Fibroblast of peridontal ligament (primary cell): ENCODE data around the gene COX17.

Experiments used
- DNase-seq: peaks from one replicate; pipeline ENCODE4 v3.0.0-alpha.2; 2010; ENCODE audit errors: extremely low read depth

COX17 gene

GRCh38 chr3:119645813-119646212 lies 31.4 kb downstream of the COX17 start:
- no peak for DNase-seq

- DNase-seq: no peak
Observed at GRCh38 chr3:119644481-119644880, 32.7 kb downstream of the COX17 start.

- peak; percentile 85 for DNase-seq
Observed at GRCh38 chr3:119643528-119643927, 33.7 kb downstream of the COX17 start.

- no peak for DNase-seq
Observed at GRCh38 chr3:119642746-119643473, 34.3 kb downstream of the COX17 start.

- no peak for DNase-seq
Observed at GRCh38 chr3:119641416-119641815, 35.8 kb downstream of the COX17 start.

- DNase-seq: no peak
Observed at GRCh38 chr3:119639494-119640350, 37.5 kb downstream of the COX17 start.

- DNase-seq: peak; percentile 94
Observed at GRCh38 chr3:119637679-119638477, 39.3 kb downstream of the COX17 start.

GRCh38 chr3:119636891-119637611 lies 40.2 kb downstream of the COX17 start:
- DNase-seq: no peak

- DNase-seq: peak; percentile 32
Observed at GRCh38 chr3:119636249-119636648, 41.0 kb downstream of the COX17 start.

GRCh38 chr3:119635719-119636118 lies 41.5 kb downstream of the COX17 start:
- DNase-seq: no peak

- no peak for DNase-seq
Observed at GRCh38 chr3:119632829-119633228, 44.4 kb downstream of the COX17 start.

GRCh38 chr3:119632216-119632615 lies 45.0 kb downstream of the COX17 start:
- DNase-seq: no peak

GRCh38 chr3:119631516-119631915 lies 45.7 kb downstream of the COX17 start:
- DNase-seq: peak; percentile 48

- DNase-seq: no peak
Observed at GRCh38 chr3:119630880-119631329, 46.3 kb downstream of the COX17 start.

GRCh38 chr3:119630128-119630879 lies 46.9 kb downstream of the COX17 start:
- DNase-seq: peak; percentile 87

- peak; percentile 54 for DNase-seq
Observed at GRCh38 chr3:119628816-119629445, 48.3 kb downstream of the COX17 start.

- DNase-seq: no peak
Observed at GRCh38 chr3:119628390-119628789, 48.8 kb downstream of the COX17 start.

- no peak for DNase-seq
Observed at GRCh38 chr3:119627461-119627860, 49.7 kb downstream of the COX17 start.

- DNase-seq: no peak
Observed at GRCh38 chr3:119626196-119626595, 51.0 kb downstream of the COX17 start.

- no peak for DNase-seq
Observed at GRCh38 chr3:119625451-119626153, 51.6 kb downstream of the COX17 start.
